T follicular helper cell (primary cell): Measurements from ENCODE around the gene UBE2G2.

Experiments used
- DNase-seq: peaks from one replicate; pipeline ENCODE4 v3.0.0-alpha.2; 2020; ENCODE audit warnings: low read depth

Gene UBE2G2

GRCh38 chr21:44815852-44816628 lies 14.4 kb upstream of the UBE2G2 start:
- DNase-seq: no peak

- DNase-seq: no peak
Measured at GRCh38 chr21:44815225-44815624, 13.6 kb upstream of the UBE2G2 start.

GRCh38 chr21:44814498-44815023 lies 12.9 kb upstream of the UBE2G2 start:
- DNase-seq: no peak

GRCh38 chr21:44813727-44814126 lies 12.1 kb upstream of the UBE2G2 start:
- no peak for DNase-seq

- no peak for DNase-seq
Measured at GRCh38 chr21:44813149-44813548, 11.5 kb upstream of the UBE2G2 start.

- no peak for DNase-seq
Measured at GRCh38 chr21:44812640-44813039, 11.0 kb upstream of the UBE2G2 start.

GRCh38 chr21:44810779-44811178 lies 9.2 kb upstream of the UBE2G2 start:
- no peak for DNase-seq

- no peak for DNase-seq
Measured at GRCh38 chr21:44805859-44806258, 4.2 kb upstream of the UBE2G2 start.

- no peak for DNase-seq
Measured at GRCh38 chr21:44805226-44805625, 3.6 kb upstream of the UBE2G2 start.

- no peak for DNase-seq
Measured at GRCh38 chr21:44804762-44805161, 3.1 kb upstream of the UBE2G2 start.

- no peak for DNase-seq
Measured at GRCh38 chr21:44803651-44804050, 2.0 kb upstream of the UBE2G2 start.

- DNase-seq: no peak
Measured at GRCh38 chr21:44802396-44803153, 955 bp upstream of the UBE2G2 start.

GRCh38 chr21:44800971-44801467 lies 601 bp downstream of the UBE2G2 start:
- DNase-seq: no peak

- no peak for DNase-seq
Measured at GRCh38 chr21:44800103-44800502, 1.5 kb downstream of the UBE2G2 start.

GRCh38 chr21:44799646-44800045 lies 2.0 kb downstream of the UBE2G2 start:
- DNase-seq: no peak

- no peak for DNase-seq
Measured at GRCh38 chr21:44797775-44798174, 3.8 kb downstream of the UBE2G2 start.

- DNase-seq: no peak
Measured at GRCh38 chr21:44795342-44795741, 6.3 kb downstream of the UBE2G2 start.

GRCh38 chr21:44793592-44794374 lies 7.8 kb downstream of the UBE2G2 start:
- DNase-seq: no peak

- peak; percentile 30 for DNase-seq
Measured at GRCh38 chr21:44792702-44793591, 8.7 kb downstream of the UBE2G2 start.

- no peak for DNase-seq
Measured at GRCh38 chr21:44791993-44792392, 9.6 kb downstream of the UBE2G2 start.

- DNase-seq: no peak
Measured at GRCh38 chr21:44791246-44791645, 10.4 kb downstream of the UBE2G2 start.
